H9 (cell line): ENCODE results near the gene PROK1. TPM values are rescaled to one million over a fixed set of nuclear protein-coding genes. Genes with fewer than 3 reads are reported as not detected.

Source experiments
- DNase-seq: peaks from one replicate; pipeline ENCODE4 v3.0.0-alpha.2; 2017
- H2AFZ ChIP-seq: one replicate; pipeline ENCODE4 v1.6.1; 2013; ENCODE audit warnings: mild to moderate bottlenecking, low read length, control low read depth, moderate library complexity
- H2AK5ac ChIP-seq: 2 replicates; pipeline ENCODE4 v1.6.1; 2013; ENCODE audit warnings: low read length, control low read depth, mixed read lengths; ENCODE audit not compliant: insufficient read length
- H2BK120ac ChIP-seq: one replicate; pipeline ENCODE4 v1.6.1; 2013; ENCODE audit warnings: low read depth, mild to moderate bottlenecking, low read length, control low read depth, inconsistent platforms; ENCODE audit not compliant: poor library complexity, severe bottlenecking
- H2BK12ac ChIP-seq: 2 replicates; pipeline ENCODE4 v1.6.1; 2013; ENCODE audit warnings: low read length, control low read depth, mixed read lengths, low read depth; ENCODE audit not compliant: insufficient read length
- H2BK15ac ChIP-seq: 2 replicates; pipeline ENCODE4 v1.6.1; 2013; ENCODE audit warnings: low read depth, low read length, control low read depth
- H2BK20ac ChIP-seq: one replicate; pipeline ENCODE4 v1.6.1; 2013; ENCODE audit warnings: low read depth, mild to moderate bottlenecking, low read length, control low read depth, inconsistent platforms; ENCODE audit not compliant: poor library complexity, severe bottlenecking
- H2BK5ac ChIP-seq: 2 replicates; pipeline ENCODE4 v1.6.1; 2013; ENCODE audit warnings: low read length, control low read depth, mixed read lengths; ENCODE audit not compliant: insufficient read length
- H3K14ac ChIP-seq: 2 replicates; pipeline ENCODE4 v1.6.1; 2013; ENCODE audit warnings: low read length, control low read depth; ENCODE audit not compliant: insufficient read depth
- H3K18ac ChIP-seq: 2 replicates; pipeline ENCODE4 v1.6.1; 2013; ENCODE audit warnings: low read depth, mild to moderate bottlenecking, mixed read lengths, low read length, control low read depth; ENCODE audit not compliant: insufficient read length
- H3K23ac ChIP-seq: 2 replicates; pipeline ENCODE4 v1.6.1; 2013; ENCODE audit warnings: low read length, control low read depth, mixed read lengths, low read depth; ENCODE audit not compliant: insufficient read length
- H3K23me2 ChIP-seq: 2 replicates; pipeline ENCODE4 v1.6.1; 2013; ENCODE audit warnings: low read depth, mild to moderate bottlenecking, mixed read lengths, low read length, control low read depth; ENCODE audit not compliant: insufficient read length, poor library complexity, severe bottlenecking
- H3K27ac ChIP-seq: 2 replicates; pipeline ENCODE4 v1.5.1; 2013; ENCODE audit warnings: low read length, control low read depth, mixed read lengths, low read depth; ENCODE audit not compliant: insufficient read length
- H3K27me3 ChIP-seq: 2 replicates; pipeline ENCODE4 v1.6.1; 2013; ENCODE audit warnings: low read length, control low read depth, inconsistent platforms; ENCODE audit not compliant: insufficient read depth
- H3K4ac ChIP-seq: 2 replicates; pipeline ENCODE4 v1.6.1; 2013; ENCODE audit warnings: low read depth, mild to moderate bottlenecking, control low read depth, inconsistent platforms, low read length, moderate library complexity
- H3K4me1 ChIP-seq: 2 replicates; pipeline ENCODE4 v1.6.1; 2013; ENCODE audit warnings: low read length, control low read depth, inconsistent platforms; ENCODE audit not compliant: insufficient read depth
- H3K4me2 ChIP-seq: 2 replicates; pipeline ENCODE4 v1.6.1; 2013; ENCODE audit warnings: low read length, control low read depth, mixed read lengths; ENCODE audit not compliant: insufficient read length, insufficient read depth
- H3K56ac ChIP-seq: 2 replicates; pipeline ENCODE4 v1.6.1; 2013; ENCODE audit warnings: low read depth, mild to moderate bottlenecking, mixed read lengths, low read length, control low read depth; ENCODE audit not compliant: insufficient read length
- H3K79me1 ChIP-seq: 2 replicates; pipeline ENCODE4 v1.6.1; 2013; ENCODE audit warnings: low read depth, mild to moderate bottlenecking, moderate library complexity, low read length, control low read depth, inconsistent platforms; ENCODE audit not compliant: insufficient read depth, poor library complexity, severe bottlenecking
- H3K79me2 ChIP-seq: 2 replicates; pipeline ENCODE4 v1.6.1; 2013; ENCODE audit warnings: low read length, control low read depth, inconsistent platforms; ENCODE audit not compliant: insufficient read depth
- H3K9ac ChIP-seq: 2 replicates; pipeline ENCODE4 v1.6.1; 2013; ENCODE audit warnings: low read length, control low read depth, mixed read lengths; ENCODE audit not compliant: insufficient read length; ENCODE audit errors: extremely low read depth
- H3K9me3 ChIP-seq: one replicate; pipeline ENCODE4 v1.6.1; 2013; ENCODE audit warnings: low read depth, low read length, inconsistent platforms; ENCODE audit not compliant: control insufficient read depth
- H3T11ph ChIP-seq: one replicate; pipeline ENCODE4 v1.6.1; 2013; ENCODE audit warnings: mild to moderate bottlenecking, low read length, control low read depth, inconsistent platforms
- H4K20me1 ChIP-seq: one replicate; pipeline ENCODE4 v1.6.1; 2013; ENCODE audit not compliant: control insufficient read depth, insufficient read length, insufficient read depth
- H4K5ac ChIP-seq: 2 replicates; pipeline ENCODE4 v1.6.1; 2013; ENCODE audit warnings: low read depth, mild to moderate bottlenecking, mixed read lengths, low read length, control low read depth; ENCODE audit not compliant: insufficient read length
- H4K8ac ChIP-seq: replicated peaks from 2 replicates; pipeline ENCODE4 v1.6.1; 2013; ENCODE audit warnings: low read length, control low read depth, mixed read lengths, low read depth; ENCODE audit not compliant: insufficient read length
- H4K91ac ChIP-seq: 2 replicates; pipeline ENCODE4 v1.6.1; 2013; ENCODE audit warnings: low read depth, mild to moderate bottlenecking, moderate library complexity, mixed read lengths, low read length, control low read depth; ENCODE audit not compliant: insufficient read length
- H3K27ac Mint-ChIP-seq, 3 experiments: 2 replicates in 2 of 3; 3 replicates in 1 of 3; pipeline ENCODE4 v1.8.0; 2020 to 2021; ENCODE audit warnings: mixed read lengths in 3 of 3, mild to moderate bottlenecking in 1 of 3, moderate library complexity in 1 of 3
- H3K27me3 Mint-ChIP-seq: 2 replicates; pipeline ENCODE4 v1.8.0; 2021; ENCODE audit warnings: low read depth, mild to moderate bottlenecking, moderate library complexity, mixed read lengths
- H3K36me3 Mint-ChIP-seq, 3 experiments: 2 replicates in 2 of 3; 3 replicates in 1 of 3; pipeline ENCODE4 v1.8.0; 2020 to 2021; ENCODE audit warnings: low read depth in 3 of 3, mixed read lengths in 3 of 3; ENCODE audit not compliant: insufficient read depth in 1 of 3
- H3K4me1 Mint-ChIP-seq, 2 experiments: 2 replicates each; pipeline ENCODE4 v1.8.0; 2020; ENCODE audit warnings: mixed read lengths in 2 of 2
- H3K4me3 Mint-ChIP-seq, 2 experiments: 2 replicates in 1 of 2; 3 replicates in 1 of 2; pipeline ENCODE4 v1.8.0; 2020 to 2021; ENCODE audit warnings: mild to moderate bottlenecking in 2 of 2, mixed read lengths in 2 of 2, moderate library complexity in 1 of 2
- H3K9me3 Mint-ChIP-seq, 2 experiments: 2 replicates in 1 of 2; 3 replicates in 1 of 2; pipeline ENCODE4 v1.8.0; 2020; ENCODE audit warnings: mild to moderate bottlenecking in 2 of 2, mixed read lengths in 2 of 2, moderate library complexity in 1 of 2
- CTCF ChIP-seq: fragments of 200-600 bp; sonication (generic); conservative IDR thresholded peaks from 3 replicates; pipeline ENCODE4 v1.8.0; 2021; ENCODE audit warnings: antibody characterized with exemption, mild to moderate bottlenecking
- WGBS: extraction: QIAGEN DNeasy Blood & Tissue Kit; methylation state at CpG from one replicate; pipeline ENCODE4 v1.1.7; 2013; ENCODE audit warnings: missing lambda C conversion rate, low lambda C conversion rate, mixed read lengths; ENCODE audit not compliant: insufficient read length; ENCODE audit errors: extremely low coverage; 5-methylcytosine and 5-hydroxymethylcytosine counted together
- total RNA-seq: library from RNA; stranded (reverse); gene quantifications from 2 replicates; pipeline ENCODE4 v1.2.1, GENCODE V29; 2021

The PROK1 gene
- total RNA-seq, 1 experiment from 2014 or later, result not detected

DNA sequence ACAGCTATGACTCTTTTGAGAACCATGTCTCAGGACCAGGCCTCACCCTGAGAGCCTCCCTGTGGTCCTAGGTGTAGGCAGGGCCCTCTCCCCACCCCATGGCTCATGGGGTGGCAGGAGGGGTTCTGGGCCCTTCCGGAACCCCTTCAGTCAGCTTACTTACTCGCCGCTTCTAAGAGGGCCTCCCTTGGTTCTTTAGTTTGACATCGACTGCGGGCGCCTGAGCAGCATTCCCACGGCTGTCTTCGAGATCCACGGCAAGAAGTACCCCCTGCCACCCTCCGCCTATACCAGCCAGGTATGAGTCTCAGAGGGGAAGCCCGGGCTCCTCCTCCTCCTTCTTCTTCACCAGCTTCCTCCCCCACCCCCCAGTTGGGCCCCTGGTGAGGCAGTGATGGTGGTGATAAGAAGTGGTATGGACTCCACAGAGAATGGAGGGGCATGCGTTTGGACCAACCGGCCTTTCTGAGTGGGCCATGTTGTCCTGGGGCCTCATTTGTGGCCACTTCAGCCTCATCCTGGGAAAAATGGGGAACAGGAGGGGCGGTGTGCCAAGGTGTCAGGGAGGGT, 39.1 kb downstream of the PROK1 start:
- Histone ChIP-seq H3K56ac (no peak overlapping the region), H2BK20ac (no peak overlapping the region), H3K9ac (no peak overlapping the region), H3T11ph (no peak overlapping the region), H3K27ac (no peak overlapping the region), H3K4ac (no peak overlapping the region), H2BK5ac (no peak overlapping the region), H4K91ac (no peak overlapping the region), H3K23me2 (no peaks in the 10 kb centered on the region), H3K14ac (no peak overlapping the region), H3K79me1 (no peaks in the 10 kb centered on the region), H4K20me1 (no peaks in the 10 kb centered on the region), H3K9me3 (no peaks in the 10 kb centered on the region), H2BK120ac (no peak overlapping the region), H4K8ac (no peak overlapping the region), H2AFZ (no peak overlapping the region), H3K23ac (no peak overlapping the region), H2BK15ac (no peak overlapping the region), H3K27me3 (no peaks in the 10 kb centered on the region), H2BK12ac (no peak overlapping the region), H3K79me2 (no peaks in the 10 kb centered on the region), H2AK5ac (no peak overlapping the region), H3K18ac (no peak overlapping the region), H3K4me1 (peaks cover 2% of the 10 kb centered on the region; the same call in 1 of the 2 replicates), H3K4me2 (no peak overlapping the region), H4K5ac (no peak overlapping the region)
- H3K36me3 Mint-ChIP-seq, result no peaks in the 10 kb centered on the region; a peak in 1 of 7 replicates
- WGBS, result no CpG with 5 or more reads among the region's 14 CpGs
- H3K4me1 Mint-ChIP-seq, result peaks cover 27 to 29% of the 10 kb centered on the region in 2 experiments
- no peaks in the 10 kb centered on the region for H3K9me3 Mint-ChIP-seq
- no peak overlapping the region for H3K4me3 Mint-ChIP-seq
- H3K27me3 Mint-ChIP-seq, result peaks cover 20% of the 10 kb centered on the region
- DNase-seq, result no peak
- no peak for TF ChIP-seq CTCF
- no peak overlapping the region for H3K27ac Mint-ChIP-seq
